HG03196 (cell line): ENCODE data around the gene GDPD4.
"Not testable (repeated sequence)": the region's sequence is repeated elsewhere in the genome, so short reads cannot be mapped to it uniquely, and the experiment has no call there.

Experiments used
- ATAC-seq: cut with Tn5 transposase; IDR thresholded peaks from one replicate; pipeline ENCODE4 v1.9.1; 2021; ENCODE audit not compliant: unreplicated experiment

The GDPD4 gene

DNA sequence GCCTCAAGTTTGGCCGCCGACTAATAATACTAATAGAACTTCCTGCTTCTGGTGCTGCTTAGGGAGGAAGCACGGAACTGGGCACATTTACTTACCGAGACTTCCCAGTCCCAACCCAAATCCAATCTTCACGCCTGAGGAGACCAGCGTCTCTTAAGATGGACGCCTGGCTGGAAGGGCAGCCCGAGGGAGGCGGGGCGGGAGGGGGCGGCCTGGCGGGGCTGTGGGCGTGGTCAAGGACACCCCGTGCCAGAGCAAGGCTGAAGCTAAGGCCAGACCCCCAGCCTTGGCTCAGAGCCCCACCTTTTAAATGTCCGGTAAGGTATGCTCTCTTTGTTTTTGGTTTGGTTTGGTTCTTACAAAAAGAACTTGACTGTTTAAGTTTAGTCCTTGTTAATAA is at the start of gene GDPD4:
Gene GDPD4 (minus strand): TSS at position 177 of the 400 bp plus-strand sequence. CDS start 16,549 bp downstream, outside the sequence.
- ATAC-seq: no peak

DNA sequence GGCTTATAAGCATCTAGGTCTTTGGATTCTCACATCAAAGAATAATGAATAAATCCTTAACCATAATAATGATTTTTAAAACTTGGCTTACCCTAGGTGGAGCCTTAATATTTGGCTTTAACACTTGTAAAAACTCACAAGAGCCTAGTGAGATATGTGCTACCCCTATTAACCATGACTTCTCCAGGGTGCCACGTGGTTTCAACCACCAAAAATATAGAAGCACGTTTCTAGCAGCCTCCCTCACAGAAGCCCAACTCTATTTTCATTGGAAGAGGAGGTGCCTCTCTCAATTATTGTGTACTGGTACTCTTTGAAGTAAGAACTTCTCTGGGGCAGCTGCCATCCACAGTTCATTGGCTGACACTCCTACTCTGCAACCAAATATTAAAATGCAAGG is 46.5 kb upstream of the GDPD4 start:
- no peak for ATAC-seq

DNA sequence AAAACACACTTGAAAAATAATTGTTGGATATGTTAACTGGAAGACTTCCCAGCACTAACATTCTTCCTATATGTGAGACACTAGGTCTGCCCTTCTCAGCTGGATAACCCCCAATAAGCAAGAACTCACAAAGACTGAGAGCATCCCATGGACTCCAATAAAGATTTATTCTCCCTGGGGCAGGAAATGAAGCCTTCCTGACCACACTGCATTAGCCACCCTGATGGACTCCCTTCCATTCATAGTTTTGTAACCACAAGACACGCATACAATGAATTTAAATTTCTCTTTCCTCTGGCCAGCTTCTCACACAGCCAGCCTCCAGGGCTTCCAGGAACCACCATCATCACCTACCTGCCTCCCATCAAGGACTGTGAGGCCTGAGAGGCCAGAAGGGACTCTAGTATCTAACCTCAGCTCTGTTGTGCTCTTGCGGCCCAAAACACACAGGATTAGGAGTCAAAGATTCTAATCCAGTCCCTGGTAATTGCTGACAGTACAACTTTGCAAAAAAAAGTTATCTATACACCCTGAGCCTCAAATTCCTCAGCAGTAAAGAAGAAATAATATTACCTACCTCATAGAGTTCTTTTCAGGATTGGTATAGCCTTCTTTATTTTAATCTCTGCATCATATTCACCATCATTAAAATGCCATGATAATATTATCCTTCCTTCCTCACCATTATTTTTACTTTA is 45.6 kb upstream of the GDPD4 start:
- ATAC-seq: no peak

- no peak for ATAC-seq
Measured at GRCh38 chr11:77345621-77346020, 44.1 kb upstream of the GDPD4 start.

GRCh38 chr11:77340501-77340900 is 39.0 kb upstream of the GDPD4 start:
- no peak for ATAC-seq

- ATAC-seq: no peak
Measured at GRCh38 chr11:77332259-77332658, 30.8 kb upstream of the GDPD4 start.

- ATAC-seq: no peak
Measured at GRCh38 chr11:77325159-77325558, 23.7 kb upstream of the GDPD4 start.

- ATAC-seq: no peak
Measured at GRCh38 chr11:77324508-77324907, 23.0 kb upstream of the GDPD4 start.

GRCh38 chr11:77322926-77323590 is 21.6 kb upstream of the GDPD4 start:
- no peak for ATAC-seq

DNA sequence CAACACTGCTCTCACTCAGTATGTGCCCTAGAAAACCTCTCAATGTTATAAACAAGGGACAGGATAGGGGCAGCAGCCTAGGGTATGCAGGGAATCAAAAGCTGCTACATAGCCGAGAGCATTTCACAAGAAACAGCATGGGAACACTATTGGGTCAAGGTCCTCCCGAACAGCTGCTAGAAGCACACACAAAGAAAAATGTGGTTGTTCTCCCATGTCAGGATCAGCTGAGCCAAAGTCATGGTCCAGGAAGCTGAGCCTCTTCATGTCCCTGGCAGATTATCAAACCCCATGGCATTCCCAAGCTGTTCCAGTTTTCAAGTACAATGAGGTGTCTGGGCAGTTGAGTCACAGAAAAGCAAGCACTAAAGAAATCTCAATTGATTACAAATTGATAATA is 21.0 kb upstream of the GDPD4 start:
- no peak for ATAC-seq

DNA sequence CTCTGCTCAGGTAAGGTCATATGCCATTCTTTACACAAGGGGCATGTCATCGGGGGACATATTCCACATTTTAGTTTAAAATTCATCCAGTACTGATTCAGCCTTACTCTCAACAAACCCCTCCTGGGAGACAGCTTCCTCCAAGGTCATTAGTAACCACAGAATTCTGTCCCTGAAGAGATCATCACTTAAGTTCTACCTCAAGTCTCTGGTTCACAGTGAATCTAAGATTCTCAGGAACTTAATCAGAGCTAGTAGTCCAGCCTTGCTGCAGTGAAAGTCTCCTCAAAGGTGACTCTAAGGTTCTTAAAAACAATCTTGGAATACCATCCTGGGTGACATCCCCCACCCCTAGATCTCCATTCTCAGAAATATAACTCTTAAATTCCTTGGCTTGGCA is 18.9 kb upstream of the GDPD4 start:
- ATAC-seq: no peak

GRCh38 chr11:77318600-77318999 is 17.1 kb upstream of the GDPD4 start:
- no peak for ATAC-seq

- ATAC-seq: no peak
Measured at GRCh38 chr11:77316733-77317342, 15.4 kb upstream of the GDPD4 start.

DNA sequence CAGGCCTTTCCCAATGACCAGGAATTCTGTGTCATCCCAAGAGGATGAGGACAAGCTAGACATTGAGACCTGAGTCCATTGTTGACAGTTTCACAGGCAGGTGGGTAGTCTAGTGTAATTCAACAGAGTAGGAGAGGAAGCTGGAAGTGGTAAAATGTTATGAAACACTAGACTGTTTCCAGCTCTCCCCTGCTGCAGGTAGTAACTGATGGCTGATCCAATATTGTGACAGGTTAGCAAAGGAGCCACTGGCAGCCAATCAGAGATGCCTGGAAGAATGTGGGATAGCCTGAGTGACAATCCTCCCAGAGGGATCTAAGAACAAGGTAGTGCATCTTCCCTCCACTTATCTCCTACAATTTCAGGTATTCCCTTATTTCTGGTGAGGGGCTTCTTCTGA is 10.6 kb upstream of the GDPD4 start:
- ATAC-seq: no peak

- no peak for ATAC-seq
Measured at GRCh38 chr11:77311701-77312100, 10.2 kb upstream of the GDPD4 start.

DNA sequence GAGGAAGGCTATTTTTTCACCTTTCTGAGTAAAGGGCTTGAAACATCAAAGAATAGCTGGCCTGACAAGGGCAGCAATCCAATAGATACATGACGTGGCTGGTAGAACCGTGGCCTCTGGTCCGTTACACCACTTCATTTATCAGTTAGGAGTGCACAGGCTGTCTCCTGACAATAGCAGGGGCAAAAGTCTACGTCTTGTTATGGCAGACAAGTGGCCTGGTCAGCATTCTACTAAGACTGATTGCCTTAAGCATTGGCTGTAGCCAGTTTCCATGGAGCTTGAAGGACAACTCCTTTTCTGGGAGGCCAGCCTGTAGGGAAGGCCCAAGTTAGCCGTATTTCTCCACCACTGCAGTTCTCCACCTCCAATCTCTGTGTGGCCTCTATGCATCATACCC is 9.2 kb upstream of the GDPD4 start:
- ATAC-seq: no peak

DNA sequence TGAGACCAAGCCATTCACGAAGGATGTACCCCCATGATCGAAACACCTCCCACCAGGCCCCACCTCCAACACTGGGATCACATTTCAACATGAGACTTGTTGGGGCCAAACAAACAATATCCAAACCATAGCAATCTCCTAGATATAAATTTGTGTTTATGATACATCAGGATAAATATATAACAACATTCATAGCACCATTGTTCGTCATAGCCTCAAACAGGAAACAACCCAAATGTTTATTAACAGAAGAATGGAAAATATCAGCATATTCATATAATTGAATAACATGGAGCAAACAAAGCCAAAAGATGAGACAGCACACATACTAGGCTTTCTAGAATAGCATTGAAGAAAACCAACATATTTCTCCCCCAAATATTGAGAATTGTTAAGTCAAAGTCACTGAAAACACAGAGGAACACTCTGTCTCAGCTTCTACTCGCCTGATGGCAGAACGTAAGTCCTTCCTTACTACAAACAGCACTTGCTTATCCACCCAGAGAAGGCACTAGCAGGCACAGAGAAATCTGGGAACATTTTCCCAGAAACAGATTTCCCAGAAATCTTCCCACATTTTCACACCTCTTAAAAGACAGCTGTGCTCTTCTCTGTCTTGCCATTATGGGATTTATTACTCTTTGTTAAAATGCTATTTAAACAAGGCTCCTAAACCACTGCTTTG is 8.1 kb upstream of the GDPD4 start:
- no peak for ATAC-seq

DNA sequence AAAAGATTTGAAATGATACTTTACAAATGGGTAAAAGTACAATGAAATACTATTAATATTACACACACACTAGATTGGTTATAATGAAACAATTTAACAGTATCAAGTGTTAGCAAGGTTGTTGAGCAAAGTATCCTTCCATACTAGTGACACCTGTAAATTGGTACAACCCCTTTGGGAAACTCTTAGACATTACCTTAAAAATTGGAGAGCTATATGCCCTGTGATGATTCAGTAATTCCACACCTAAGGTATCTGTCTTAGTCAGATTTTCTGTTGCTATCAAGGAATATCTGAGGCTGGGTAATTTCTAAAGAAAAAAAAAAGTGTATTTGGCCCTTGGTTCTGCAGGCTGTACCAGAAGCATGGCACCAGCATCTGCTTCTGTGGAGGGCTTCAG is 7.4 kb upstream of the GDPD4 start:
- no peak for ATAC-seq

DNA sequence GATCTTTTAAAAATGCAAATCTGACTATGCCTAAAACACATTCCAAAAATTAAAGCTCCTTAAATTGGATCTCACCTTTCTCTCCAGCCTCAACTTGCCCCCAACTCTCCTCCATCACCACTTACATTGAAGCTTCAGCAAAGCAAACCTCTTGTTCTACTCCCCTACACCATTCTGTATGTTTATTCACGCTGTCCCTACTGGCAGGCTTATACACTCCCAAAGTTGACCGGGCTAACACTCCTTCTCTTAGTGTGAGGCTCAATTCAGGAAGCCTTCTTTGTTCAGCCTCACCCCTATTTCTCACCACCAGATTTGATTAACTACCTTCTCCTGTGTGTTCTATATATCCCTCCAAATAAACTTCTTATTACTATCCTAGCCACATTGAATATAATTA is 1.8 kb upstream of the GDPD4 start:
- ATAC-seq: no peak

DNA sequence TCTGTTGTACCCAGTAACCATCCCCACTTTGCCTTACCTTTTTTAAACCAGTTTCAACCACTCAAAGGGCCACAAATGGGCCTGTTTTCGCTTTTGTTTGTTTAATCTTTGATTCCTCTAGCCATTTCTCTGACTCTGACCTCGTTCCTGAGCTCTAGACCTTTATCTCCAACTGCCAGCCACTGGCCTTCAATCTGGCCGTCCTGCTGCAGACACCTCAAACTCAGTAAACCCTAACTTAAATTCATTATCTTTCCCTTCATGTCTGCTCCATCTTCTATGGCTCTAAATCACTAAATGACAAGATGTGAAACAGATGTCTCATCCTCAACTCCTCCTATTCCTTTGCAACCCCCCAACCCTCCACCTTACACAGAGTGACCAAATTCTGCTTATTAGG is 1.3 kb upstream of the GDPD4 start:
- ATAC-seq: no peak

- no peak for ATAC-seq
Measured at GRCh38 chr11:77300695-77301094, 791 bp downstream of the GDPD4 start.

DNA sequence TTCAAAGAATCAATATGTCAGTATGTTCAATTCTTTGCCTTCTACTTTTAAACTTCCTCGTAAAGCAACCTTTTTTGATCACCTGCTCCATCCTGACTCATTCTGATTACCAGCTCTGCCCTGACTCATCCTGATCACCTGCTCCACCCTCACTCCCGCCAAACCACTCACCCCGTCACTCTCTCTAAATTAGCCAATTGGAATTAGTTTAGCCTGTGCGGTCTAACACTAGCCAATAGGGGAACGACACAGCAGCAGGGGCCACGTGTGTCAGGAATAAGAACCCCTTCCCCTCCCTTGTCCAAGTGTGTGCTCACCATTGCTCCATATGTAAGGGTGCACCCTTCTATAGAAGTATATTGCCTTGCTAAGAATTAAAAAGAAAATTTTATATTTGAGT is 1.5 kb downstream of the GDPD4 start:
- ATAC-seq: not testable (repeated sequence)
